Body of pancreas (tissue), 4 donors: ENCODE data around the gene SPRYD4. TPM values are rescaled to one million over a fixed set of nuclear protein-coding genes. Genes with fewer than 3 reads are reported as not detected.
A peak's percentile ranks its signal among the peaks of the same experiment; 100 is the strongest.

ENCODE experiments used
- ATAC-seq: fragments of 150-250 bp; one replicate; pipeline ENCODE4 v1.9.1; 2016
- DNase-seq, 4 donors: peaks; one replicate each; pipeline ENCODE4 v3.0.0-alpha.2; 2019
- H3K27ac ChIP-seq, 4 donors: fragments of 200-600 bp; sonication (generic); 1 replicate in 3 of 4; 2 replicates in 1 of 4; pipeline versions ENCODE4 v1.5.1 to v1.6.1; 2016 to 2019; ENCODE audit warnings: mild to moderate bottlenecking in 1 of 4, mixed read lengths in 1 of 4, moderate library complexity in 1 of 4
- H3K27me3 ChIP-seq, 2 donors: fragments of 200-600 bp; sonication (generic); one replicate each; pipeline ENCODE4 v1.6.0; 2016; ENCODE audit warnings: mild to moderate bottlenecking in 1 of 2
- H3K36me3 ChIP-seq, 2 donors: fragments of 200-600 bp; sonication (generic); replicated peaks in 1 of 2; 2 replicates each; pipeline ENCODE4 v1.5.1; 2016; ENCODE audit warnings: low read depth in 2 of 2; ENCODE audit not compliant: insufficient read depth in 1 of 2
- H3K4me1 ChIP-seq: fragments of 200-600 bp; sonication (generic); one replicate; pipeline ENCODE4 v1.6.0; 2016
- H3K4me3 ChIP-seq, 2 donors: fragments of 200-600 bp; sonication (generic); 1 replicate in 1 of 2; 2 replicates in 1 of 2; pipeline ENCODE4 v1.5.1; 2016 to 2019
- H3K9me3 ChIP-seq, 3 donors: fragments of 200-600 bp; sonication (generic); 1 replicate in 2 of 3; 2 replicates in 1 of 3; pipeline ENCODE4 v1.5.1; 2016
- POLR2A ChIP-seq, 3 donors: fragments of 450-650 bp; IDR thresholded peaks; one replicate each; pipeline ENCODE4 v1.6.1; 2016; ENCODE audit warnings: antibody characterized with exemption in 3 of 3, mild to moderate bottlenecking in 2 of 3
- WGBS, 2 donors: methylation state at CpG; one replicate each; pipeline ENCODE4 v1.1.5; 2017; 5-methylcytosine and 5-hydroxymethylcytosine counted together
- intact Hi-C: fragments of 100-400 bp; cut with DNase I; formaldehyde crosslinking; loops from one replicate; pipeline ENCODE4 v1.15.1; 2023
- total RNA-seq, 2 donors: library from RNA; depleted of rRNA; stranded (reverse); fragments of >200 nt; gene quantifications; one replicate each; pipeline ENCODE4 v1.1.0, GENCODE V29; 2016
- TF ChIP-seq, protein P1 (sequence below), 7 experiments: fragments of 450-650 bp in 4 of 7; fragments of 200-600 bp in 3 of 7; sonication (generic) in 3 of 7; IDR thresholded peaks; one replicate each; pipeline ENCODE4 v1.5.1; 2016 to 2019; ENCODE audit warnings: antibody characterized with exemption in 7 of 7

The SPRYD4 gene
- total RNA-seq, 2 donors from 2014 or later, result 1.6 to 2.1 TPM

DNA sequence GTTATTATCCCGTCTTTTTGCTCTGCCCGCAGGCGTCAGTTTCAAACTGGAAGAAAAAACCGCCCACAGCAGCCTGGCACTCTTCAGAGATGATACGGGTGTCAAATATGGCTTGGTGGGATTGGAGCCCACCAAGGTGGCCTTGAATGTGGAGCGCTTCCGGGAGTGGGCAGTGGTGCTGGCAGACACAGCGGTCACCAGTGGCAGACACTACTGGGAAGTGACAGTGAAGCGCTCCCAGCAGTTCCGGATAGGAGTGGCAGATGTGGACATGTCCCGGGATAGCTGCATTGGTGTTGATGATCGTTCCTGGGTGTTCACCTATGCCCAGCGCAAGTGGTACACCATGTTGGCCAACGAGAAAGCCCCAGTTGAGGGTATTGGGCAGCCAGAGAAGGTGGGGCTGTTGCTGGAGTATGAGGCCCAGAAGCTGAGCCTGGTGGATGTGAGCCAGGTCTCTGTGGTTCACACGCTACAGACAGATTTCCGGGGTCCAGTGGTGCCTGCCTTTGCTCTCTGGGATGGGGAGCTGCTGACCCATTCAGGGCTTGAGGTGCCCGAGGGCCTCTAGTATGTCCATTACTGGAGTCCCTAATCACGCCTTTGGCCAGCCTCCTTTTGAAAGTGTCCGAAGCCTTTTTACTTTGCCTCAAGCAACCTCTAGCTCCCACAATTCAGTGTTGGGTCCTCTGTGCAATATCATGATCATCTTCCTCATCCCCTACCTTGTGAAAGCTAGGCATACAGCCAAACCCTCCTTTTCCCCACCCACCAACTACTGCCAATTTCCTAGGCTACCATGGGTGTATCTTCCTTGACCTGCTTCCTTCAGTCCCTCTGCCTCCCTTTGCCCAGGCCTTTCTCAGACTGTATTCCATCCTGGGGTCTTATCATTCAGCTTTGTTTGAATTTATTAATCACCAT lies 891 bp downstream of the SPRYD4 start:
- peak; percentile 19 for ATAC-seq
- H3K4me1 ChIP-seq, result peaks cover 33% of the 10 kb centered on the region
- peak overlapping the region; percentile 60 to 61 for H3K4me3 ChIP-seq
- H3K36me3 ChIP-seq, result no peaks in the 10 kb centered on the region
- WGBS, 2 donors, result 31 to 40% methylated on average over 18 to 19 of the region's 19 CpGs
- DNase-seq, result peak; percentile 44 to 60 (median 54)
- intact Hi-C loops, result no loop called here
- H3K9me3 ChIP-seq, result no peaks in the 10 kb centered on the region
- TF ChIP-seq, protein P1, sequence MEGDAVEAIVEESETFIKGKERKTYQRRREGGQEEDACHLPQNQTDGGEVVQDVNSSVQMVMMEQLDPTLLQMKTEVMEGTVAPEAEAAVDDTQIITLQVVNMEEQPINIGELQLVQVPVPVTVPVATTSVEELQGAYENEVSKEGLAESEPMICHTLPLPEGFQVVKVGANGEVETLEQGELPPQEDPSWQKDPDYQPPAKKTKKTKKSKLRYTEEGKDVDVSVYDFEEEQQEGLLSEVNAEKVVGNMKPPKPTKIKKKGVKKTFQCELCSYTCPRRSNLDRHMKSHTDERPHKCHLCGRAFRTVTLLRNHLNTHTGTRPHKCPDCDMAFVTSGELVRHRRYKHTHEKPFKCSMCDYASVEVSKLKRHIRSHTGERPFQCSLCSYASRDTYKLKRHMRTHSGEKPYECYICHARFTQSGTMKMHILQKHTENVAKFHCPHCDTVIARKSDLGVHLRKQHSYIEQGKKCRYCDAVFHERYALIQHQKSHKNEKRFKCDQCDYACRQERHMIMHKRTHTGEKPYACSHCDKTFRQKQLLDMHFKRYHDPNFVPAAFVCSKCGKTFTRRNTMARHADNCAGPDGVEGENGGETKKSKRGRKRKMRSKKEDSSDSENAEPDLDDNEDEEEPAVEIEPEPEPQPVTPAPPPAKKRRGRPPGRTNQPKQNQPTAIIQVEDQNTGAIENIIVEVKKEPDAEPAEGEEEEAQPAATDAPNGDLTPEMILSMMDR (IDR thresholded peaks at IDR 0.05), result no peak
- no peak for TF ChIP-seq POLR2A (IDR thresholded peaks at IDR 0.05)
- H3K27me3 ChIP-seq, result no peaks in the 10 kb centered on the region
- peak overlapping the region; percentile 68 to 91 (median 88) for H3K27ac ChIP-seq

DNA sequence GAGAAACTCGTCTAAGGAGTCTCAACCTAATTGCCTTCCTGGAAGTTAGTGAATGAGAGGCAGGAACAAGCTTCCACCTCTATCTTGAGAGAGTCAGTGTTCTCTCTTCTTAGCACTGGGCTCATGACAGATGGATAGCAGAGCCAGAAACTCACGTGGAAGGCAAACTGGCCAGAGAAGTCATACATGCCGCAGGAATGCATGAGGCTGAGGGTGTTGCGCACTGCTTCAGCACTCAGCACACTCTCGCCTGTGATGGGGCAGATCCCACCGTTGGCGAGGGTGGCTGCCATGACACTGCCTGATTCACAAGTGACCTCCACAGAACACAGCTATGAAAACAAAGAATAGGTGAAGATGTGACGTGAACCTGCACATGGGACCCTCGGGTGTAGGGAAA lies 6.0 kb downstream of the SPRYD4 start:
- H3K4me3 ChIP-seq, result no peak overlapping the region
- H3K27ac ChIP-seq, result peak overlapping the region in 1 of 4 donors; percentile 91
- WGBS, 2 donors, result 85 to 92% methylated on average over 8 to 9 of the region's 9 CpGs
- TF ChIP-seq, protein P1 (IDR thresholded peaks at IDR 0.05), result no peak
- no peak for TF ChIP-seq POLR2A (IDR thresholded peaks at IDR 0.05)
- intact Hi-C loops, result no loop called here
- no peaks in the 10 kb centered on the region for H3K9me3 ChIP-seq
- H3K36me3 ChIP-seq, result no peaks in the 10 kb centered on the region
- H3K4me1 ChIP-seq, result peaks cover 69% of the 10 kb centered on the region
- ATAC-seq, result no peak
- no peaks in the 10 kb centered on the region for H3K27me3 ChIP-seq
- DNase-seq, result no peak

DNA sequence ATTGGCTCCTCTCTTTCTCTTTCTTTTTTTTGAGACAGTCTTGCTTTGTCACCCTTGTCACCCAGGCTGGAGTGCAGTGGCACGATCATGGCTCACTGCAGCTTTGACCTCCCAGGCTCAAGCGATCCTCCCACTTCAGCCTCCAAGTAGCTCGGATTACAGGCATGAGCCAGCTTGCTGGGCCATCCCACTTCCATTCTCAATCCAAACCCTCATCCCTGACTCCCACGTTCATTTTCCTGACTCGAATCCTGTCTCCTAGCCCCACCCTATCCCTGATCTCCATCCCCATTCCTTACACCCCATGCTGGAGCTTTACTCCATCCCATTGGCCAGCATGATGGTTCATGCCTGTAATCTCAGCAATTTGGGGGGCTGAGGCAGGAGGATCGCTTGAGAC lies 7.8 kb downstream of the SPRYD4 start:
- no peaks in the 10 kb centered on the region for H3K27me3 ChIP-seq

DNA sequence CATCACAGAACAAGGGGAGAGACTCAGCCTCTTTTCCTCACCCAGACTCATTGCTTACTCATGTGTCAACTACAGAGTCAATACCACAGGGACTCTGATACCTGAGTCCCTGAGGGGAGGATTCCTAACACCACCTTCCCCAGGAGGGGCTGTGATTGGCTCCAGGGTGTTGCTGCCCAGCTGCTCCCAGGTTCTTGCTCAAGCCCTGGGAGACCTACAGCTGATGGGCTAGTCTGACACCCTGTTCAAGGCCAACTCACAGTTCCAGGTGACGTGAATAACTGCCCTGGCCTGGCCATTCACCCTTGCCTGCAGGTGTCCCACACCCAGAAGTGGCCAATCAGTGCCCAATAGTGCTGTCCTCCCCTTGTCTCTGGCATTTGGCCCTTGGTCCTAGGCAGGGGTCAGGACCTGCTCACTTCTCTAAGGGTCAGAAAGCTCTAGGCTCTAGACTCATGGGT lies 8.6 kb downstream of the SPRYD4 start:
- Histone ChIP-seq H3K4me1 (peaks cover 44% of the 10 kb centered on the region), H3K27ac (peak overlapping the region; percentile 90 to 92 (median 92)), H3K27me3 (no peaks in the 10 kb centered on the region), H3K4me3 (no peak overlapping the region), H3K9me3 (no peaks in the 10 kb centered on the region), H3K36me3 (no peaks in the 10 kb centered on the region)
- peak; percentile 98 for ATAC-seq
- WGBS, 2 donors, result 30% methylated on average over 1 of the region's 1 CpG; no CpG with 5 or more reads in 1 of the 2 donors
- peak; percentile 37 to 65 (median 58) for TF ChIP-seq POLR2A (IDR thresholded peaks at IDR 0.05)
- TF ChIP-seq, protein P1 (IDR thresholded peaks at IDR 0.05), result peak in 3 of 7 experiments; percentile 29 to 35 (median 34)
- peak; percentile 93 to 98 (median 96) for DNase-seq
- intact Hi-C loops, result no loop called here

More for the DNA sequence above, 7.8 kb downstream of the SPRYD4 start:
- H3K4me1 ChIP-seq, result peaks cover 53% of the 10 kb centered on the region
- TF ChIP-seq, protein P1 (IDR thresholded peaks at IDR 0.05), result no peak
- no peak for TF ChIP-seq POLR2A (IDR thresholded peaks at IDR 0.05)
- no peaks in the 10 kb centered on the region for H3K9me3 ChIP-seq
- H3K27ac ChIP-seq, result peak overlapping the region; percentile 90 to 92 (median 92)
- H3K4me3 ChIP-seq, result no peak overlapping the region
- no peak for ATAC-seq
- WGBS, 2 donors, result 91 to 96% methylated on average over 6 of the region's 6 CpGs
- intact Hi-C loops, result no loop called here
- no peak for DNase-seq
- H3K36me3 ChIP-seq, result no peaks in the 10 kb centered on the region
